ENCODE results near the gene ACTG2. TPM values are rescaled to one million over a fixed set of nuclear protein-coding genes. Genes with fewer than 3 reads are reported as not detected.

ACTG2 gene
- total and polyA plus RNA-seq, 10 of the 15 experiments (the other 5 are each of a cell fraction or from before 2014, with no cell fraction given), result 0.06 to 0.97 (median 0.12) TPM; not detected in 7

DNA sequence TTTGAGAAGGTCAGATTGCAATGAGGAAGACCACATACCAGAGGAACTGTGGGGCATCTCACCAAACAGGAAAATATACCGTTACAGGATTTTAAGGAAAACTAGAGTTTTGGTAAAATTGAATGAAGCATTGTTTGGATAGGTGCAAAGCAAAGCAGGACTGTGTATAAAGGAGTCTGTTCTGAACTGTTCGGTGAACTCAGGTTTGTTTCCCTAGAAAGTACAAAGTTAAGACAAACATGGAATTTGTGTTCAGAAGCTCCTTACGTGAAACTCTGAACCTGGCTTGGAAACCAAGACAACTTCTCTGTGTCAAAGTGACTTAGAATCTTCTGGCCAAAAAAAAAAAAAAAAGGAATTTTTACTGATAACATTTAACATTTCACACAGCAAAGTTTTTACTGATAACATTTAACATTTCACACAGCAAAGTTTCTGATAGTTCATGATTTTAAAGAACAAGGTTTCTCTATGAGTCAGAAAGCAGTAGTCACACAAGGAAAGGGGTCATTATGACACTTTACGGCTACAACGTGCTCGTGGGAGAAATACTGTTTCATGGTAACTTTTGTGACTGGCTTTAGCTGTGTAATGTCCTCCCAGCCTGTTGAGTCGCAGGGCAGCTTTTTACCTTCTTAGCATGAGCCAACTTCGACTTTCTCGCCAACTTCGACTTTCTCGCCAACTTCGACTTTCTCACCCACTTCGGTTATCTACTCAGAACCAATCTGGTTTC is 70.7 kb downstream of the ACTG2 start (continued):
- TF ChIP-seq MEF2B (IDR thresholded peaks at IDR 0.05; ENCODE audit: partially characterized antibody, poor library complexity, severe bottlenecking) (peak; percentile 56), ATF7 (IDR thresholded peaks at IDR 0.05; ENCODE audit: low read depth) (peak; percentile 65), E2F8 (IDR thresholded peaks at IDR 0.05; ENCODE audit: low read depth, partially characterized antibody) (no peak), SUZ12 (IDR thresholded peaks at IDR 0.05; ENCODE audit: unreplicated experiment) (no peak), IRF4 (IDR thresholded peaks at IDR 0.05; ENCODE audit: low read depth, low read length) (peak; percentile 68), NFYB (IDR thresholded peaks at IDR 0.05; ENCODE audit: insufficient read depth, low read depth, low read length) (no peak), ZNF207 (IDR thresholded peaks at IDR 0.05; ENCODE audit: borderline replicate concordance) (no peak), GABPA (IDR thresholded peaks at IDR 0.05; ENCODE audit: low read depth) (no peak), BCL11A (IDR thresholded peaks at IDR 0.05; ENCODE audit: low read depth, low read length) (no peak), E4F1 (IDR thresholded peaks at IDR 0.05; ENCODE audit: borderline replicate concordance, partially characterized antibody) (peak; percentile 94), BHLHE40 (IDR thresholded peaks at IDR 0.05; ENCODE audit: borderline replicate concordance in 1 of 2, low read depth in 2 of 2, low read length in 1 of 2) (peak; percentile 24 to 44; a peak in 1 of 4 replicates), ZNF687 (IDR thresholded peaks at IDR 0.05) (peak; percentile 94), POLR2AphosphoS5 (IDR thresholded peaks at IDR 0.05; ENCODE audit: low read length) (peak; percentile 46; the same call in 1 of the 2 replicates), CBX3 (IDR thresholded peaks at IDR 0.05; ENCODE audit: borderline replicate concordance, low read depth) (no peak), KLF5 (IDR thresholded peaks at IDR 0.05; ENCODE audit: partially characterized antibody) (no peak), FOS (IDR thresholded peaks at IDR 0.05; ENCODE audit: borderline replicate concordance, extremely low read depth, insufficient read length) (no peak)
